HG03442 (cell line): ENCODE data around the gene UMAD1.
A peak's percentile ranks its signal among the peaks of the same experiment; 100 is the strongest.

Experiments used
- ATAC-seq: cut with Tn5 transposase; IDR thresholded peaks from one replicate; pipeline ENCODE4 v1.9.1; 2021; ENCODE audit warnings: mild to moderate bottlenecking, moderate library complexity; ENCODE audit not compliant: unreplicated experiment

The UMAD1 gene

DNA sequence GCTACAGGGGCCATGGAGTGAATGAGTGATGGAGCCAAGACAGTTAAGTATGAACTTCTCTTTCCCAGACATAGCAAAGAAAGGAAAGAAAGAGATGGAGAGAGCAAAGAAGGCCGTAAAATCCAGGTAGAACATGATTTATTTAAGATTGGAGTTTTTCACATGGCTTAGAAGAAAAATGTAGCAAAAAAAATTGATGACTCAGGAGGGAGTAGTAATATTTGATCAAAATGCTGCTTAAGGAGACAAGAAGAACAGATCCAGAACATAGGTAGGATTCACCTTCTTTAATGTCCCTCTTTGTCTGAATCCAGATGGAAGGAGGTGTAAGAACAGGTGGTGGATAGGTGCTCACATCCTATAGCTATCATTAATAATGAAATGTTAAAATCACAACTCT, 277.0 kb downstream of the UMAD1 start:
- no peak for ATAC-seq

- ATAC-seq, result no peak
These were observed 278.3 kb downstream of the UMAD1 start for GRCh38 chr7:7918736-7919448.

- no peak for ATAC-seq
These were observed 278.9 kb downstream of the UMAD1 start for GRCh38 chr7:7919449-7919945.

- no peak for ATAC-seq
These were observed 279.5 kb downstream of the UMAD1 start for GRCh38 chr7:7920056-7920455.

DNA sequence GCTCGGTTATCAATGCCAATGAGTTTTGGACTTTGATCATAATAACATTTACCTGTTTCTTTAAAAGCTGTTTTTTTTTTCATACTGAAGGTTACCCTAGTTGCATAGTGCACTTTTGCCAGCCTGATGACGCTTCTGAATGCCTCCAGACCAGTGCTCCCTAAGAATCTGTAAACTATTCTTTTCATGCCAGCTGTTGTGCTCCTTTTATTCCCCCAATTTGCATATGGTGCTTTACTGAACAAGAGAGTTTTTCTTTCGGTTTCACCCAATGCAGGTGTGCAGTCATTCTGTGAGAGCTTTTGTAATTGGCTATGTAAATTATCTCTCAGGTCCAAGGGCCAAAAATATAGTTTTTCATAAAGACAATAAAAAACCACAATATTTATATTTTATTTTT, 279.9 kb downstream of the UMAD1 start:
- ATAC-seq, result peak; percentile 96

- ATAC-seq, result no peak
These were observed 281.3 kb downstream of the UMAD1 start for GRCh38 chr7:7921830-7922229.

DNA sequence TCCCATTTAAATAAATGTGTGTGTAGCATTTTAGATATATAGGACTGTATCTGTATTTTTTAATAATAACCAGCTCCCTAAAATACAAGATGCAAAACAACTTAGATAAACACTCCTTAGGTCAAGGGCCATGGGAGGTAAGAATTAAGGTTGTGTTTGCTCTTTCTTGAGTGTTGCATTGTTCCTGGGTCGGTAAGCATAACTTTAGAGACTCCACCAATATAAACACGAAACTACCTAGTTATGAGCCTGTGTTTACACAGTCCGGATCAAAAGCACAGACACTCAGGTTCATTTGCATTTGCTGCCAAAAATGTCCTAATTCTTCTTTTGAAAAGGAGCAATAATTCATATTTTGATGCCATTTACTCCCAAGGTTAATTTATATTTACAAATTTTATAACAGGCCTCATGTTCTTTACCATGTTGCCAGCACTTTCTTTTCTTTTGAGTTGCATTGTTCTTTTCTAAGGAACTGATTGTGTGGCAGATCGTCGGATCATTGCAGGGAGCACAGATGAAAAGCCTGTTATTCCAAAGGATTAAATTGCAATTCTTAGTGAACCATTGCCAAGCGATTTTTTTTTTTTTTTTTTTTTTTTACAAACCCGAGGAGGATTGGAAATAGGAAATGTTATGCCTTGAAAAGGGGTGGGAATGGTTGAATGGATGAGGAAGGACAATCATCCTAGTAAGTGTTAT, 282.3 kb downstream of the UMAD1 start:
- no peak for ATAC-seq

GRCh38 chr7:7923818-7924217, 283.3 kb downstream of the UMAD1 start:
- ATAC-seq, result no peak

DNA sequence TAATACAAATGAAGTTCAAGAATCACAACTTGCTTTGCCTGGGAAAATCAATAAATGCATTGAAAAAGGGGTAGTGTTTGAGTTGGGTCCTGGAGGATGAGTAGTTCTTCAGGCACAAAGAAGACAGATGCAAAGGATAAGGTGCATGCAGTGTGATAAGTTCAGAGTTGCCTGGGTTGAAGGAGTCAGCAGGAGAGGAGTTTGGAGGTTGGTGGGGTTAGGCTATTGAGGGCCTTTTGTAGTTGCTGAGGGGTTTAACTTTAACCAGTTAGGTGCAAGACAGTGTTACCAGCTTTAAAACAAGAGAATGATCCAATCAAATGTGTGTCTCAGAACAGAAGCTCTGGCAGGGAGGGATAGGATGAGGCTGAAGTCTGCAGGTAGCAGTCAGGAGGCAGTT, 283.8 kb downstream of the UMAD1 start:
- no peak for ATAC-seq
